KOPT-K1 (cell line): ENCODE measurements around the gene FARP2.
"Not testable (repeated sequence)": the region's sequence is repeated elsewhere in the genome, so short reads cannot be mapped to it uniquely, and the experiment has no call there.

ENCODE experiments used
- H3K27ac ChIP-seq: fragments of 200-600 bp; sonication (generic); 2 replicates; pipeline ENCODE4 v1.5.1; 2016; ENCODE audit warnings: antibody characterized with exemption, mild to moderate bottlenecking, low read depth, low read length; ENCODE audit not compliant: poor library complexity, severe bottlenecking
- H3K36me3 ChIP-seq: fragments of 200-600 bp; sonication (generic); 2 replicates; pipeline ENCODE4 v1.5.1; 2017; ENCODE audit warnings: antibody characterized with exemption, mild to moderate bottlenecking, low read length, moderate library complexity; ENCODE audit not compliant: insufficient read depth
- H3K9me3 ChIP-seq: fragments of 200-600 bp; sonication (generic); 2 replicates; pipeline ENCODE4 v1.5.1; 2017; ENCODE audit warnings: antibody characterized with exemption, low read length, mild to moderate bottlenecking; ENCODE audit not compliant: insufficient read depth, poor library complexity, severe bottlenecking

Gene FARP2

GRCh38 chr2:241437179-241437578 is 81.1 kb downstream of the FARP2 start:
- no peaks in the 10 kb centered on the region for H3K9me3 ChIP-seq
- H3K36me3 ChIP-seq, result peaks cover 62% of the 10 kb centered on the region
- no peak overlapping the region for H3K27ac ChIP-seq

GRCh38 chr2:241441492-241441891 is 85.4 kb downstream of the FARP2 start:
- H3K27ac ChIP-seq, result no peak overlapping the region
- no peaks in the 10 kb centered on the region for H3K9me3 ChIP-seq
- H3K36me3 ChIP-seq, result peaks cover 53% of the 10 kb centered on the region

GRCh38 chr2:241443486-241444223 is 87.6 kb downstream of the FARP2 start:
- Histone ChIP-seq H3K36me3 (peaks cover 38% of the 10 kb centered on the region), H3K9me3 (no peaks in the 10 kb centered on the region), H3K27ac (no peak overlapping the region)

GRCh38 chr2:241445426-241445825 is 89.3 kb downstream of the FARP2 start:
- Histone ChIP-seq H3K9me3 (no peaks in the 10 kb centered on the region), H3K27ac (no peak overlapping the region), H3K36me3 (peaks cover 36% of the 10 kb centered on the region)

GRCh38 chr2:241450092-241450491 is 94.0 kb downstream of the FARP2 start:
- not testable (repeated sequence) for H3K9me3 ChIP-seq, H3K27ac ChIP-seq
- peaks cover 12% of the 10 kb centered on the region for H3K36me3 ChIP-seq

- H3K27ac ChIP-seq, result no peak overlapping the region
- no peaks in the 10 kb centered on the region for H3K36me3 ChIP-seq
- no peaks in the 10 kb centered on the region for H3K9me3 ChIP-seq
Observed at GRCh38 chr2:241451840-241452506, 95.9 kb downstream of the FARP2 start.

GRCh38 chr2:241453919-241454318 is 97.8 kb downstream of the FARP2 start:
- H3K36me3 ChIP-seq, H3K27ac ChIP-seq, H3K9me3 ChIP-seq: not testable (repeated sequence)

GRCh38 chr2:241454837-241455485 is 98.9 kb downstream of the FARP2 start:
- H3K27ac ChIP-seq, result no peak overlapping the region
- H3K9me3 ChIP-seq, result no peaks in the 10 kb centered on the region
- no peaks in the 10 kb centered on the region for H3K36me3 ChIP-seq

- Histone ChIP-seq H3K27ac (no peak overlapping the region), H3K36me3 (no peaks in the 10 kb centered on the region), H3K9me3 (no peaks in the 10 kb centered on the region)
Observed at GRCh38 chr2:241456546-241456945, 100.5 kb downstream of the FARP2 start.

- no peaks in the 10 kb centered on the region for H3K36me3 ChIP-seq
- H3K9me3 ChIP-seq, result no peaks in the 10 kb centered on the region
- H3K27ac ChIP-seq, result no peak overlapping the region
Observed at GRCh38 chr2:241458687-241459086, 102.6 kb downstream of the FARP2 start.

GRCh38 chr2:241459520-241459919 is 103.4 kb downstream of the FARP2 start:
- H3K27ac ChIP-seq, result no peak overlapping the region
- no peaks in the 10 kb centered on the region for H3K36me3 ChIP-seq
- no peaks in the 10 kb centered on the region for H3K9me3 ChIP-seq

GRCh38 chr2:241460631-241461030 is 104.5 kb downstream of the FARP2 start:
- no peaks in the 10 kb centered on the region for H3K9me3 ChIP-seq
- no peaks in the 10 kb centered on the region for H3K36me3 ChIP-seq
- no peak overlapping the region for H3K27ac ChIP-seq

- Histone ChIP-seq H3K9me3 (no peaks in the 10 kb centered on the region), H3K36me3 (no peaks in the 10 kb centered on the region), H3K27ac (no peak overlapping the region)
Observed at GRCh38 chr2:241461693-241462677, 105.9 kb downstream of the FARP2 start.

GRCh38 chr2:241463276-241464135 is 107.4 kb downstream of the FARP2 start:
- no peak overlapping the region for H3K27ac ChIP-seq
- no peaks in the 10 kb centered on the region for H3K36me3 ChIP-seq
- H3K9me3 ChIP-seq, result no peaks in the 10 kb centered on the region
